Astrocyte (in vitro differentiated cells and primary cell): ENCODE results near the gene KRT77. TPM values are rescaled to one million over a fixed set of nuclear protein-coding genes. Genes with fewer than 3 reads are reported as not detected.

ENCODE experiments used
- DNase-seq: peaks from one replicate; pipeline ENCODE4 v3.0.0-alpha.2; 2010; ENCODE audit warnings: low read depth
- FAIRE-seq: peaks from 2 replicates; lab custom pipeline; 2011; peaks lifted over from hg19 to GRCh38; lab: Jason Lieb, UNC
- H2AFZ ChIP-seq: 2 replicates; pipeline ENCODE4 v1.6.0; 2012; ENCODE audit warnings: low read depth, low read length, inconsistent platforms
- H3K27ac ChIP-seq: 2 replicates; pipeline ENCODE4 v1.5.1; 2011; ENCODE audit warnings: low read depth, low read length, inconsistent platforms
- H3K27me3 ChIP-seq: 2 replicates; pipeline ENCODE4 v1.6.0; 2011; ENCODE audit warnings: low read length, inconsistent platforms; ENCODE audit not compliant: insufficient read depth
- H3K36me3 ChIP-seq: 2 replicates; pipeline ENCODE4 v1.5.1; 2011; ENCODE audit warnings: low read length, inconsistent platforms; ENCODE audit not compliant: insufficient read depth
- H3K4me1 ChIP-seq: 2 replicates; pipeline ENCODE4 v1.5.1; 2011; ENCODE audit warnings: low read length, inconsistent platforms; ENCODE audit not compliant: insufficient read depth
- H3K4me2 ChIP-seq: 2 replicates; pipeline ENCODE4 v1.6.0; 2012; ENCODE audit warnings: low read length, inconsistent platforms
- H3K4me3 ChIP-seq: 2 replicates; pipeline ENCODE4 v1.5.1; 2011; ENCODE audit warnings: low read depth, mild to moderate bottlenecking, low read length, inconsistent platforms; ENCODE audit not compliant: insufficient read depth
- H3K79me2 ChIP-seq: 2 replicates; pipeline ENCODE4 v1.6.0; 2012; ENCODE audit warnings: mild to moderate bottlenecking, low read length, inconsistent platforms; ENCODE audit not compliant: insufficient read depth
- H3K9ac ChIP-seq: 2 replicates; pipeline ENCODE4 v1.6.0; 2012; ENCODE audit warnings: mild to moderate bottlenecking, low read length, inconsistent platforms
- H3K9me3 ChIP-seq: 2 replicates; pipeline ENCODE4 v1.5.1; 2012; ENCODE audit warnings: low read depth, mild to moderate bottlenecking, low read length, inconsistent platforms; ENCODE audit not compliant: insufficient read depth
- H4K20me1 ChIP-seq: 2 replicates; pipeline ENCODE4 v1.6.0; 2012; ENCODE audit warnings: low read length, inconsistent platforms; ENCODE audit not compliant: insufficient read depth
- H3K27ac Mint-ChIP-seq: one replicate; pipeline ENCODE4 v1.8.0; 2021; ENCODE audit warnings: mild to moderate bottlenecking, mixed read lengths; ENCODE audit not compliant: unreplicated experiment
- H3K27me3 Mint-ChIP-seq: one replicate; pipeline ENCODE4 v1.8.0; 2021; ENCODE audit warnings: low read depth, mixed read lengths; ENCODE audit not compliant: unreplicated experiment
- H3K36me3 Mint-ChIP-seq: one replicate; pipeline ENCODE4 v1.8.0; 2021; ENCODE audit warnings: low read depth, mixed read lengths; ENCODE audit not compliant: unreplicated experiment
- H3K4me1 Mint-ChIP-seq: one replicate; pipeline ENCODE4 v1.8.0; 2021; ENCODE audit warnings: low read depth, mixed read lengths; ENCODE audit not compliant: unreplicated experiment
- H3K4me3 Mint-ChIP-seq: one replicate; pipeline ENCODE4 v1.8.0; 2021; ENCODE audit warnings: mild to moderate bottlenecking, moderate library complexity, mixed read lengths; ENCODE audit not compliant: unreplicated experiment
- H3K9me3 Mint-ChIP-seq: one replicate; pipeline ENCODE4 v1.8.0; 2021; ENCODE audit warnings: mild to moderate bottlenecking, mixed read lengths; ENCODE audit not compliant: unreplicated experiment
- EZH2 ChIP-seq: IDR thresholded peaks from 2 replicates; pipeline ENCODE4 v1.6.1; 2012; ENCODE audit warnings: mild to moderate bottlenecking, low read length, inconsistent platforms; ENCODE audit not compliant: insufficient read depth
- total RNA-seq: library from RNA; stranded (reverse); gene quantifications from 2 replicates; pipeline ENCODE4 v1.2.1, GENCODE V29; 2021
- TF ChIP-seq, protein P1 (sequence below): IDR thresholded peaks from 2 replicates; pipeline ENCODE4 v1.5.1; 2011; ENCODE audit warnings: low read depth, mild to moderate bottlenecking, inconsistent platforms, low read length, moderate library complexity; ENCODE audit not compliant: insufficient read depth

KRT77 gene
- total RNA-seq, 1 donor from 2014 or later: not detected

DNA sequence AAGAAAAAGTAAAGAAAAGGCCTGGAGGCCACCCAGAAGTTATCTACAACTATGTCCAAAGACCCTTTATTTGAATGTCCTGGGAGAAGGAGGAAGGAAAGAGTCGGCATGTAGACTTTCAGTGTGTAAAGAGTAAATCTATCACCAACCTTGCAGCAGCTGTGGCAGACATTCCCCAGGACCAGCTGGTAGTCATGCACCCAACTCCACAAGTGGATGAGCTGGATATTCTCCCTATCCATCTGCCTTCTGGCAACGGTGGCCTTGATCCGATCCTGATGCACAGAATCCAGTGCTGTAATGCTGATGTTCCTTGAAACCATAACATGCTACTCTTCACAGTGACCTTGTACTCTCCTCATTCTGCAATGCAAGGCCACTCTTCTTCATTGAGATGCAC is 46.5 kb upstream of the KRT77 start:
- Mint-ChIP-seq H3K36me3 (no peaks in the 10 kb centered on the region), H3K9me3 (peaks cover 3% of the 10 kb centered on the region), H3K4me3 (no peak overlapping the region)

DNA sequence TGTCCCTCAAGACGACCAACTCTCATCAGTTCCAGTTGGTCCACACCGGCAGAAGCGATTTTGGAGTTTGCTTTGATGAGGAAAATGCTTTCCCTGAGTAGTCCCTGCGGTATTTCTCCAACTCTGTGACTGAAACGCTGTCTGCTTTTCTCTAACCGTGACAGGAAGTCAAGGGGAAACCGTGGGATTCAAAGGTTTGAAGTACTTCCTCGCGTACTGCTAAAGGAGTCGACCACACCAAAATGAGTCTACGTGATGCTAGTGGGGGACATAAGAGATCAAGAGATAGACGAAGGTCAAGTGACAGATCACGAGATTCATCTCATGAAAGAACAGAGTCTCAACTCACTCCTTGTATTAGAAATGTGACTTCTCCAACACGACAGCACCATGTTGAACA is 45.3 kb upstream of the KRT77 start:
- peaks cover 3% of the 10 kb centered on the region for H3K9me3 Mint-ChIP-seq
- H3K4me3 Mint-ChIP-seq: no peak overlapping the region
- Histone ChIP-seq H3K4me1 (no peaks in the 10 kb centered on the region), H4K20me1 (no peaks in the 10 kb centered on the region), H3K4me2 (no peak overlapping the region), H3K79me2 (no peaks in the 10 kb centered on the region), H3K27me3 (peaks cover 28% of the 10 kb centered on the region), H3K36me3 (no peaks in the 10 kb centered on the region), H2AFZ (no peak overlapping the region), H3K9me3 (no peaks in the 10 kb centered on the region), H3K4me3 (no peak overlapping the region), H3K9ac (no peak overlapping the region), H3K27ac (no peak overlapping the region)
- no peaks in the 10 kb centered on the region for H3K36me3 Mint-ChIP-seq
- DNase-seq (no peak), FAIRE-seq (no peak)
- H3K4me1 Mint-ChIP-seq: no peaks in the 10 kb centered on the region
- no peak for TF ChIP-seq EZH2
- TF ChIP-seq, protein P1, sequence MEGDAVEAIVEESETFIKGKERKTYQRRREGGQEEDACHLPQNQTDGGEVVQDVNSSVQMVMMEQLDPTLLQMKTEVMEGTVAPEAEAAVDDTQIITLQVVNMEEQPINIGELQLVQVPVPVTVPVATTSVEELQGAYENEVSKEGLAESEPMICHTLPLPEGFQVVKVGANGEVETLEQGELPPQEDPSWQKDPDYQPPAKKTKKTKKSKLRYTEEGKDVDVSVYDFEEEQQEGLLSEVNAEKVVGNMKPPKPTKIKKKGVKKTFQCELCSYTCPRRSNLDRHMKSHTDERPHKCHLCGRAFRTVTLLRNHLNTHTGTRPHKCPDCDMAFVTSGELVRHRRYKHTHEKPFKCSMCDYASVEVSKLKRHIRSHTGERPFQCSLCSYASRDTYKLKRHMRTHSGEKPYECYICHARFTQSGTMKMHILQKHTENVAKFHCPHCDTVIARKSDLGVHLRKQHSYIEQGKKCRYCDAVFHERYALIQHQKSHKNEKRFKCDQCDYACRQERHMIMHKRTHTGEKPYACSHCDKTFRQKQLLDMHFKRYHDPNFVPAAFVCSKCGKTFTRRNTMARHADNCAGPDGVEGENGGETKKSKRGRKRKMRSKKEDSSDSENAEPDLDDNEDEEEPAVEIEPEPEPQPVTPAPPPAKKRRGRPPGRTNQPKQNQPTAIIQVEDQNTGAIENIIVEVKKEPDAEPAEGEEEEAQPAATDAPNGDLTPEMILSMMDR: no peak
- H3K27me3 Mint-ChIP-seq: peaks cover 89% of the 10 kb centered on the region
- no peak overlapping the region for H3K27ac Mint-ChIP-seq

More for the DNA sequence above, 46.5 kb upstream of the KRT77 start:
- H3K27ac Mint-ChIP-seq: no peak overlapping the region
- no peaks in the 10 kb centered on the region for H3K4me1 Mint-ChIP-seq
- Histone ChIP-seq H3K4me1 (no peaks in the 10 kb centered on the region), H3K4me3 (no peak overlapping the region), H3K27me3 (peaks cover 28% of the 10 kb centered on the region), H3K36me3 (no peaks in the 10 kb centered on the region), H2AFZ (no peak overlapping the region), H3K27ac (no peak overlapping the region), H3K79me2 (no peaks in the 10 kb centered on the region), H3K9ac (no peak overlapping the region), H3K9me3 (no peaks in the 10 kb centered on the region), H4K20me1 (no peaks in the 10 kb centered on the region), H3K4me2 (no peak overlapping the region)
- peaks cover 89% of the 10 kb centered on the region for H3K27me3 Mint-ChIP-seq
- DNase-seq: no peak
- TF ChIP-seq EZH2: no peak
- TF ChIP-seq, protein P1: no peak
- no peak for FAIRE-seq

DNA sequence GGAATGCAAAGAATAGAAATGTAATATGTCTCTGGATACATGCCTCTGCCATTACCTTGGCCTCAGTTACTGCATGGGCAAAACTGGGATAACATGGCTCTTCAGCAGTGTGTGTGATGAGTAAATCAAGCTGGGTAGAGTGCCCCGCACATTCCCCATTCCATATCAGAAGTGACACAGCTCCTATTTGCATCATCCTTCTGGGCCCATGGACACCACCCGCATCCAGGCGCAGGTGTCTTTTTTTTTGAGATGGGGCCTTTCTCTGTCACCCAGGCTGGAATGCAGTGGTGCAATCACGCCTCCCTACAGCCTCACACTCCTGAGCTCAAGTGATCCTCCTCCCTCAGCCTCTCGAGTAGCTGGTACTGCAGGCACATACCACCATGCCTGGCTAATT is 42.2 kb upstream of the KRT77 start:
- Mint-ChIP-seq H3K36me3 (no peaks in the 10 kb centered on the region), H3K4me3 (no peak overlapping the region), H3K27ac (no peak overlapping the region), H3K4me1 (no peaks in the 10 kb centered on the region), H3K27me3 (peaks cover 85% of the 10 kb centered on the region), H3K9me3 (no peaks in the 10 kb centered on the region)
- FAIRE-seq (no peak), DNase-seq (no peak)
- Histone ChIP-seq H4K20me1 (no peaks in the 10 kb centered on the region), H3K4me1 (no peaks in the 10 kb centered on the region), H3K79me2 (no peaks in the 10 kb centered on the region), H3K4me2 (no peak overlapping the region), H3K27me3 (peaks cover 16% of the 10 kb centered on the region), H3K36me3 (no peaks in the 10 kb centered on the region), H2AFZ (no peak overlapping the region), H3K9me3 (no peaks in the 10 kb centered on the region), H3K9ac (no peak overlapping the region), H3K27ac (no peak overlapping the region), H3K4me3 (no peak overlapping the region)
- TF ChIP-seq, protein P1: no peak
- no peak for TF ChIP-seq EZH2
